K562 (cell line): ENCODE results near the gene PLEK2. TPM values are rescaled to one million over a fixed set of nuclear protein-coding genes. Genes with fewer than 3 reads are reported as not detected.

Experiments
- ATAC-seq: fragments of 200-7000 bp; cut with Tn5 transposase; 3 replicates; pipeline ENCODE4 v1.9.1; 2020; ENCODE audit warnings: moderate library complexity
- BruUV-seq: library from RNA; stranded (reverse); fragments of 400-500 nt; replicated peaks from 2 replicates; lab custom pipeline; 2021; lab: Mats Ljungman, UMichigan
- CTCF ChIA-PET: fragments of 300-600 bp; formaldehyde crosslinking; extraction: SDS; loops from one replicate; lab custom pipeline; 2021; ENCODE audit warnings: low intra/inter-chr PET ratio; lab: Yijun Ruan, JAX
- POLR2A ChIA-PET: fragments of 300-600, 350-650 bp; sonication (Branson Sonifier 250); formaldehyde crosslinking; extraction: SDS; loops from one replicate; lab custom pipeline; 2021; ENCODE audit warnings: antibody characterized with exemption, inconsistent platforms; lab: Yijun Ruan, JAX
- DNase-seq, 4 experiments: peaks; one replicate each; pipeline versions ENCODE4 v3.0.0 to v3.0.0-alpha.2; 2011 to 2018; ENCODE audit warnings: low spot score in 3 of 4, mixed read lengths in 3 of 4; ENCODE audit errors: extremely low read depth in 1 of 4
- FAIRE-seq: peaks from 2 replicates; lab custom pipeline; 2011; peaks lifted over from hg19 to GRCh38; lab: Jason Lieb, UNC
- H2AFZ ChIP-seq: 2 replicates; pipeline ENCODE4 v1.6.0; 2011; ENCODE audit warnings: low read depth, low read length, control low read depth, inconsistent platforms
- H3K27ac ChIP-seq: fragments of 200-600 bp; 3 replicates; pipeline ENCODE4 v1.8.0; 2011; ENCODE audit warnings: low read depth, mild to moderate bottlenecking, control low read depth, inconsistent platforms, low read length, moderate library complexity, mixed read lengths; ENCODE audit errors: extremely low read depth
- H3K27me3 ChIP-seq, 2 experiments: fragments of 300-600 bp in 1 of 2; 2 replicates in 1 of 2; 3 replicates in 1 of 2; pipeline versions ENCODE4 v1.6.0 to v1.8.0; 2011; ENCODE audit warnings: inconsistent platforms in 2 of 2, low read length in 2 of 2, mild to moderate bottlenecking in 1 of 2, mixed read lengths in 1 of 2, moderate library complexity in 1 of 2; ENCODE audit not compliant: control insufficient read depth in 2 of 2, insufficient read depth in 2 of 2
- H3K36me3 ChIP-seq: fragments of 300-600 bp; 3 replicates; pipeline ENCODE4 v1.8.0; 2011; ENCODE audit warnings: mild to moderate bottlenecking, low read length, inconsistent platforms; ENCODE audit not compliant: control insufficient read depth, insufficient read depth
- H3K4me1 ChIP-seq, 2 experiments: fragments of 200-600 bp in 1 of 2; replicated peaks in 1 of 2; 2 replicates in 1 of 2; 3 replicates in 1 of 2; pipeline versions ENCODE4 v1.5.1 to v1.8.0; 2011; ENCODE audit warnings: inconsistent platforms in 2 of 2, low read length in 2 of 2, mild to moderate bottlenecking in 1 of 2, mixed read lengths in 1 of 2, moderate library complexity in 1 of 2; ENCODE audit not compliant: control insufficient read depth in 2 of 2, insufficient read depth in 2 of 2
- H3K4me2 ChIP-seq: 2 replicates; pipeline ENCODE4 v1.6.1; 2011; ENCODE audit warnings: low read length, control low read depth, inconsistent platforms, mixed read lengths; ENCODE audit not compliant: insufficient read depth
- H3K4me3 ChIP-seq: fragments of 200-600 bp; sonication (generic), shearing (Covaris generic); 2 replicates; pipeline ENCODE4 v1.5.1; 2016; ENCODE audit warnings: control low read depth, inconsistent platforms
- H3K79me2 ChIP-seq: fragments of 200-600 bp; 3 replicates; pipeline ENCODE4 v1.8.0; 2011; ENCODE audit warnings: low read length, inconsistent platforms; ENCODE audit not compliant: control insufficient read depth, insufficient read depth
- H3K9ac ChIP-seq, 2 experiments: 2 replicates each; pipeline versions ENCODE4 v1.6.0 to v1.6.1; 2011; ENCODE audit warnings: low read depth in 2 of 2, low read length in 2 of 2, control low read depth in 1 of 2, inconsistent platforms in 1 of 2, mild to moderate bottlenecking in 1 of 2, mixed read lengths in 1 of 2; ENCODE audit not compliant: insufficient read depth in 1 of 2
- H3K9me1 ChIP-seq: one replicate; pipeline ENCODE4 v1.6.0; 2011; ENCODE audit warnings: inconsistent platforms, mild to moderate bottlenecking, low read length, moderate library complexity; ENCODE audit not compliant: control insufficient read depth, insufficient read depth
- H3K9me3 ChIP-seq: replicated peaks from 2 replicates; pipeline ENCODE4 v1.5.1; 2011; ENCODE audit warnings: low read depth, low read length, inconsistent platforms; ENCODE audit not compliant: control insufficient read depth, insufficient read depth
- H4K20me1 ChIP-seq: replicated peaks from 2 replicates; pipeline ENCODE4 v1.6.1; 2011; ENCODE audit warnings: low read length, inconsistent platforms, mixed read lengths; ENCODE audit not compliant: control insufficient read depth, insufficient read depth
- ARID3A ChIP-seq: IDR thresholded peaks from 2 replicates; pipeline ENCODE4 v1.6.1; 2012; ENCODE audit warnings: low read depth, low read length, improper control_type of control experiment, borderline replicate concordance
- BHLHE40 ChIP-seq: IDR thresholded peaks from 2 replicates; pipeline ENCODE4 v1.6.1; 2011; ENCODE audit warnings: low read length, improper control_type of control experiment
- GABPB1 ChIP-seq: sonication (generic); formaldehyde crosslinking; IDR thresholded peaks from 2 replicates; pipeline ENCODE4 v1.8.0; 2022; ENCODE audit warnings: mild to moderate bottlenecking, missing genetic modification reagents
- KAT8 ChIP-seq: fragments of 450-650 bp; IDR thresholded peaks from 2 replicates; pipeline ENCODE4 v1.6.1; 2016; ENCODE audit warnings: low read depth, mild to moderate bottlenecking
- REST ChIP-seq, 2 experiments: fragments of 450-650 bp; formaldehyde crosslinking in 1 of 2; IDR thresholded peaks; 2 replicates each; pipeline versions ENCODE4 v1.4.0 to v1.6.1; 2014 to 2020; ENCODE audit warnings: mild to moderate bottlenecking in 2 of 2, borderline replicate concordance in 1 of 2, low read depth in 1 of 2
- SAFB ChIP-seq: fragments of 200-400 bp; formaldehyde crosslinking; IDR thresholded peaks from 2 replicates; pipeline ENCODE4 v1.6.1; 2017; ENCODE audit warnings: low read depth, low read length, borderline replicate concordance
- SNRNP70 ChIP-seq: fragments of 200-400 bp; formaldehyde crosslinking; optimal IDR thresholded peaks from 2 replicates; pipeline ENCODE3; 2017; ENCODE audit warnings: low read depth, low read length
- TAL1 ChIP-seq: fragments of 450-650 bp; IDR thresholded peaks from 2 replicates; pipeline ENCODE4 v1.6.1; 2016; ENCODE audit warnings: mild to moderate bottlenecking
- WGBS: fragments of 100-300 bp; shearing (Covaris generic); methylation state at CpG from one replicate; pipeline ENCODE4 v1.1.6; 2016; ENCODE audit warnings: low coverage, mixed read lengths; ENCODE audit not compliant: insufficient coverage; ENCODE audit errors: missing lambda C conversion rate; 5-methylcytosine and 5-hydroxymethylcytosine counted together
- in situ Hi-C: fragments of 300-500 bp; cut with MboI; formaldehyde crosslinking; loops from 4 replicates; pipeline ENCODE4 v1.15.0; 2018; ENCODE audit warnings: inconsistent platforms, mixed read lengths
- intact Hi-C: fragments of 100-400 bp; cut with micrococcal nuclease; formaldehyde crosslinking; loops from 2 replicates; pipeline ENCODE4 v1.14.2; 2022
- polyA plus RNA-seq, 8 experiments: library from polyadenylated mRNA; depleted of rRNA in 4 of 8; stranded (reverse) in 5 of 8; unstranded in 3 of 8; fragments of >200 nt; fragmentation: Nextera tagmentation in 2 of 8; fragmentation: Illumina TruSeq in 1 of 8; extraction: Ambion mirVana in 2 of 8; extraction: Trizol in 1 of 8; gene quantifications; 2 replicates each; pipeline versions ENCODE4 v1.2.1 to v1.2.3, GENCODE V29; 2011 to 2014; ENCODE audit warnings: inconsistent platforms in 1 of 8, missing spikeins in 1 of 8
- total RNA-seq, 7 experiments: library from RNA; depleted of rRNA in 6 of 7; stranded (reverse); fragments of >200 nt in 6 of 7; fragmentation: Illumina TruSeq in 2 of 7; extraction: Trizol in 2 of 7; gene quantifications; 2 replicates each; pipeline versions ENCODE4 v1.2.1 to v1.2.3, GENCODE V29; 2011 to 2021; ENCODE audit warnings: low replicate concordance in 1 of 7
- TF ChIP-seq, protein P1 (sequence below): fragments of 250-450 bp; sonication (Bioruptor Pico); IDR thresholded peaks from 2 replicates; pipeline ENCODE4 v1.8.0; 2021; ENCODE audit warnings: moderate library complexity, mild to moderate bottlenecking, inconsistent platforms

Gene PLEK2
- total and polyA plus RNA-seq, 9 of the 15 experiments (the other 6 are each of a cell fraction or from before 2014, with no cell fraction given), result not detected

- Histone ChIP-seq H4K20me1 (no peaks in the 10 kb centered on the region), H3K9me1 (no peaks in the 10 kb centered on the region), H3K4me3 (no peak overlapping the region), H3K4me2 (peak overlapping the region; percentile 38; the same call in 1 of the 2 replicates), H3K27me3 (no peaks in the 10 kb centered on the region; a peak in 1 of 5 replicates), H3K4me1 (peaks cover 14 to 30% of the 10 kb centered on the region in 2 experiments; a peak in 4 of 5 replicates), H3K9me3 (no peaks in the 10 kb centered on the region), H2AFZ (peak overlapping the region; percentile 51), H3K9ac (peak overlapping the region in 1 of 2 experiments; percentile 40; a peak in 1 of 4 replicates), H3K27ac (no peak overlapping the region; the same call in 2 of the 3 replicates), H3K79me2 (no peaks in the 10 kb centered on the region), H3K36me3 (no peaks in the 10 kb centered on the region)
- peak; percentile 86 for ATAC-seq
- 40% methylated on average over 28 of the region's 30 CpGs for WGBS
- ChIA-PET CTCF (interaction anchor here (0.7 to 1.2 kb wide), 2 partner anchors 144 to 157 kb away, joined by 3 read pairs; no protein-coding TSS in a partner anchor), POLR2A (interaction anchor here (0.6 to 2.3 kb wide), 9 partner anchors 9 to 269 kb away, joined by 3 to 5 read pairs (median 3); partner anchors contain the start of gene RDH11)
- peak; percentile 62 to 76 (median 66) for DNase-seq
- intact Hi-C loops (loop anchor here (1.0 to 5.0 kb wide), 3 partner anchors 90 to 275 kb away; partner anchors contain the start of gene RDH12), in situ Hi-C loops (loop anchor here (10.0 kb wide), 1 partner anchor 148 kb away; no protein-coding TSS in a partner anchor)
- no TSS peak for BruUV-seq
- FAIRE-seq, result peak; percentile 75
- TF ChIP-seq TAL1 (no peak), ARID3A (no peak), BHLHE40 (no peak), GABPB1 (no peak), SNRNP70 (no peak), SAFB (no peak), KAT8 (no peak), REST (IDR thresholded peaks at IDR 0.05; ENCODE audit: borderline replicate concordance) (peak; percentile 50; the same call in 1 of the 2 replicates), REST (CRISPR knock-in tag; IDR thresholded peaks at IDR 0.05; ENCODE audit: low read depth) (no peak)
- TF ChIP-seq, protein P1, sequence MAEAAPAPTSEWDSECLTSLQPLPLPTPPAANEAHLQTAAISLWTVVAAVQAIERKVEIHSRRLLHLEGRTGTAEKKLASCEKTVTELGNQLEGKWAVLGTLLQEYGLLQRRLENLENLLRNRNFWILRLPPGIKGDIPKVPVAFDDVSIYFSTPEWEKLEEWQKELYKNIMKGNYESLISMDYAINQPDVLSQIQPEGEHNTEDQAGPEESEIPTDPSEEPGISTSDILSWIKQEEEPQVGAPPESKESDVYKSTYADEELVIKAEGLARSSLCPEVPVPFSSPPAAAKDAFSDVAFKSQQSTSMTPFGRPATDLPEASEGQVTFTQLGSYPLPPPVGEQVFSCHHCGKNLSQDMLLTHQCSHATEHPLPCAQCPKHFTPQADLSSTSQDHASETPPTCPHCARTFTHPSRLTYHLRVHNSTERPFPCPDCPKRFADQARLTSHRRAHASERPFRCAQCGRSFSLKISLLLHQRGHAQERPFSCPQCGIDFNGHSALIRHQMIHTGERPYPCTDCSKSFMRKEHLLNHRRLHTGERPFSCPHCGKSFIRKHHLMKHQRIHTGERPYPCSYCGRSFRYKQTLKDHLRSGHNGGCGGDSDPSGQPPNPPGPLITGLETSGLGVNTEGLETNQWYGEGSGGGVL (CRISPR knock-in tag), result no peak
Measured at GRCh38 chr14:67426983-67427606, 15.1 kb upstream of the PLEK2 start.
